K562 (cell line): Measurements from ENCODE around the gene VARS1. TPM values are rescaled to one million over a fixed set of nuclear protein-coding genes. Genes with fewer than 3 reads are reported as not detected.

ENCODE experiments used
- ATAC-seq: fragments of 200-7000 bp; cut with Tn5 transposase; 3 replicates; pipeline ENCODE4 v1.9.1; 2020; ENCODE audit warnings: moderate library complexity
- BruUV-seq: library from RNA; stranded (reverse); fragments of 400-500 nt; replicated peaks from 2 replicates; lab custom pipeline; 2021; lab: Mats Ljungman, UMichigan
- CTCF ChIA-PET: fragments of 300-600 bp; formaldehyde crosslinking; extraction: SDS; loops from one replicate; lab custom pipeline; 2021; ENCODE audit warnings: low intra/inter-chr PET ratio; lab: Yijun Ruan, JAX
- POLR2A ChIA-PET: fragments of 300-600, 350-650 bp; sonication (Branson Sonifier 250); formaldehyde crosslinking; extraction: SDS; loops from one replicate; lab custom pipeline; 2021; ENCODE audit warnings: antibody characterized with exemption, inconsistent platforms; lab: Yijun Ruan, JAX
- DNase-seq, 4 experiments: peaks; one replicate each; pipeline versions ENCODE4 v3.0.0 to v3.0.0-alpha.2; 2011 to 2018; ENCODE audit warnings: low spot score in 3 of 4, mixed read lengths in 3 of 4; ENCODE audit errors: extremely low read depth in 1 of 4
- FAIRE-seq: peaks from 2 replicates; lab custom pipeline; 2011; peaks lifted over from hg19 to GRCh38; lab: Jason Lieb, UNC
- H2AFZ ChIP-seq: 2 replicates; pipeline ENCODE4 v1.6.0; 2011; ENCODE audit warnings: low read depth, low read length, control low read depth, inconsistent platforms
- H3K27ac ChIP-seq: fragments of 200-600 bp; 3 replicates; pipeline ENCODE4 v1.8.0; 2011; ENCODE audit warnings: low read depth, mild to moderate bottlenecking, control low read depth, inconsistent platforms, low read length, moderate library complexity, mixed read lengths; ENCODE audit errors: extremely low read depth
- H3K27me3 ChIP-seq, 2 experiments: fragments of 300-600 bp in 1 of 2; 2 replicates in 1 of 2; 3 replicates in 1 of 2; pipeline versions ENCODE4 v1.6.0 to v1.8.0; 2011; ENCODE audit warnings: inconsistent platforms in 2 of 2, low read length in 2 of 2, mild to moderate bottlenecking in 1 of 2, mixed read lengths in 1 of 2, moderate library complexity in 1 of 2; ENCODE audit not compliant: control insufficient read depth in 2 of 2, insufficient read depth in 2 of 2
- H3K36me3 ChIP-seq: fragments of 300-600 bp; 3 replicates; pipeline ENCODE4 v1.8.0; 2011; ENCODE audit warnings: mild to moderate bottlenecking, low read length, inconsistent platforms; ENCODE audit not compliant: control insufficient read depth, insufficient read depth
- H3K4me1 ChIP-seq, 2 experiments: fragments of 200-600 bp in 1 of 2; replicated peaks in 1 of 2; 2 replicates in 1 of 2; 3 replicates in 1 of 2; pipeline versions ENCODE4 v1.5.1 to v1.8.0; 2011; ENCODE audit warnings: inconsistent platforms in 2 of 2, low read length in 2 of 2, mild to moderate bottlenecking in 1 of 2, mixed read lengths in 1 of 2, moderate library complexity in 1 of 2; ENCODE audit not compliant: control insufficient read depth in 2 of 2, insufficient read depth in 2 of 2
- H3K4me2 ChIP-seq: 2 replicates; pipeline ENCODE4 v1.6.1; 2011; ENCODE audit warnings: low read length, control low read depth, inconsistent platforms, mixed read lengths; ENCODE audit not compliant: insufficient read depth
- H3K4me3 ChIP-seq: fragments of 200-600 bp; sonication (generic), shearing (Covaris generic); 2 replicates; pipeline ENCODE4 v1.5.1; 2016; ENCODE audit warnings: control low read depth, inconsistent platforms
- H3K79me2 ChIP-seq: fragments of 200-600 bp; 3 replicates; pipeline ENCODE4 v1.8.0; 2011; ENCODE audit warnings: low read length, inconsistent platforms; ENCODE audit not compliant: control insufficient read depth, insufficient read depth
- H3K9ac ChIP-seq, 2 experiments: 2 replicates each; pipeline versions ENCODE4 v1.6.0 to v1.6.1; 2011; ENCODE audit warnings: low read depth in 2 of 2, low read length in 2 of 2, control low read depth in 1 of 2, inconsistent platforms in 1 of 2, mild to moderate bottlenecking in 1 of 2, mixed read lengths in 1 of 2; ENCODE audit not compliant: insufficient read depth in 1 of 2
- H3K9me1 ChIP-seq: one replicate; pipeline ENCODE4 v1.6.0; 2011; ENCODE audit warnings: inconsistent platforms, mild to moderate bottlenecking, low read length, moderate library complexity; ENCODE audit not compliant: control insufficient read depth, insufficient read depth
- H3K9me3 ChIP-seq: replicated peaks from 2 replicates; pipeline ENCODE4 v1.5.1; 2011; ENCODE audit warnings: low read depth, low read length, inconsistent platforms; ENCODE audit not compliant: control insufficient read depth, insufficient read depth
- H4K20me1 ChIP-seq: replicated peaks from 2 replicates; pipeline ENCODE4 v1.6.1; 2011; ENCODE audit warnings: low read length, inconsistent platforms, mixed read lengths; ENCODE audit not compliant: control insufficient read depth, insufficient read depth
- BACH1 ChIP-seq: fragments of 200-800 bp; sonication (Bioruptor generic); IDR thresholded peaks from 2 replicates; pipeline ENCODE4 v1.6.1; 2016; ENCODE audit warnings: missing genetic modification characterization, missing compliant biosample characterization
- CBX5 ChIP-seq: IDR thresholded peaks from 2 replicates; pipeline ENCODE4 v1.6.1; 2014; ENCODE audit warnings: low read depth, borderline replicate concordance
- COPS2 ChIP-seq: fragments of 450-650 bp; conservative IDR thresholded peaks from 2 replicates; pipeline ENCODE4 v1.6.1; 2016; ENCODE audit warnings: mild to moderate bottlenecking, moderate library complexity
- DMBX1 ChIP-seq: fragments of 250-450 bp; sonication (Bioruptor Pico); IDR thresholded peaks from 2 replicates; pipeline ENCODE4 v1.8.0; 2022; ENCODE audit warnings: inconsistent platforms, mild to moderate bottlenecking, moderate library complexity, borderline replicate concordance
- ETV6 ChIP-seq, 3 experiments: fragments of 150-350 bp in 1 of 3; sonication (generic) in 1 of 3; formaldehyde crosslinking in 1 of 3; IDR thresholded peaks; 2 replicates each; pipeline versions ENCODE4 v1.6.1 to v1.8.0; 2014 to 2022; ENCODE audit warnings: borderline replicate concordance in 2 of 3, low read depth in 2 of 3, antibody characterized with exemption in 1 of 3, low read length in 1 of 3, mild to moderate bottlenecking in 1 of 3, missing genetic modification reagents in 1 of 3
- POLR2AphosphoS5 ChIP-seq: IDR thresholded peaks from 2 replicates; pipeline ENCODE4 v1.6.1; 2011; ENCODE audit warnings: mild to moderate bottlenecking, low read depth, low read length, moderate library complexity; ENCODE audit not compliant: control insufficient read depth, insufficient read depth
- POLR2G ChIP-seq: fragments of 200-400 bp; formaldehyde crosslinking; IDR thresholded peaks from 2 replicates; pipeline ENCODE4 v1.6.1; 2017; ENCODE audit warnings: low read depth, mild to moderate bottlenecking, antibody characterized with exemption, low read length, moderate library complexity
- PPARD ChIP-seq: fragments of 250-450 bp; sonication (Bioruptor Pico); IDR thresholded peaks from 2 replicates; pipeline ENCODE4 v1.8.0; 2022; ENCODE audit warnings: inconsistent platforms, mild to moderate bottlenecking, moderate library complexity
- RBFOX2 ChIP-seq: fragments of 200-400 bp; formaldehyde crosslinking; IDR thresholded peaks from 2 replicates; pipeline ENCODE4 v1.6.1; 2017; ENCODE audit warnings: low read depth, mild to moderate bottlenecking, low read length, moderate library complexity
- RNF2 ChIP-seq: sonication (generic); IDR thresholded peaks from 2 replicates; pipeline ENCODE4 v1.6.1; 2016
- SMAD1 ChIP-seq: fragments of 150-350 bp; IDR thresholded peaks from 2 replicates; pipeline ENCODE4 v1.6.1; 2014; ENCODE audit warnings: low read length, low read depth; ENCODE audit not compliant: partially characterized antibody
- SP2 ChIP-seq: IDR thresholded peaks from 2 replicates; pipeline ENCODE4 v1.6.1; 2011; ENCODE audit warnings: mild to moderate bottlenecking, low read depth, low read length, moderate library complexity; ENCODE audit not compliant: poor library complexity, severe bottlenecking; ENCODE audit errors: extremely low read depth
- SUPT5H ChIP-seq: fragments of 450-650 bp; IDR thresholded peaks from 2 replicates; pipeline ENCODE4 v1.6.1; 2016
- ZBTB33 ChIP-seq: sonication (generic); formaldehyde crosslinking; IDR thresholded peaks from 2 replicates; pipeline ENCODE4 v1.8.1; 2023; ENCODE audit warnings: mild to moderate bottlenecking, missing genetic modification reagents
- ZNF431 ChIP-seq: sonication (generic); formaldehyde crosslinking; IDR thresholded peaks from 2 replicates; pipeline ENCODE4 v1.8.0; 2022; ENCODE audit warnings: mild to moderate bottlenecking, missing genetic modification reagents
- ZNF57 ChIP-seq: fragments of 450-650 bp; formaldehyde crosslinking; IDR thresholded peaks from 2 replicates; pipeline ENCODE4 v1.4.0; 2020; ENCODE audit warnings: mild to moderate bottlenecking, moderate library complexity
- ZNF707 ChIP-seq: fragments of 250-450 bp; sonication (Bioruptor Pico); conservative IDR thresholded peaks from 2 replicates; pipeline ENCODE4 v1.8.0; 2022; ENCODE audit warnings: inconsistent platforms, mild to moderate bottlenecking, moderate library complexity
- WGBS: fragments of 100-300 bp; shearing (Covaris generic); methylation state at CpG from one replicate; pipeline ENCODE4 v1.1.6; 2016; ENCODE audit warnings: low coverage, mixed read lengths; ENCODE audit not compliant: insufficient coverage; ENCODE audit errors: missing lambda C conversion rate; 5-methylcytosine and 5-hydroxymethylcytosine counted together
- in situ Hi-C: fragments of 300-500 bp; cut with MboI; formaldehyde crosslinking; loops from 4 replicates; pipeline ENCODE4 v1.15.0; 2018; ENCODE audit warnings: inconsistent platforms, mixed read lengths
- intact Hi-C: fragments of 100-400 bp; cut with micrococcal nuclease; formaldehyde crosslinking; loops from 2 replicates; pipeline ENCODE4 v1.14.2; 2022
- polyA plus RNA-seq, 8 experiments: library from polyadenylated mRNA; depleted of rRNA in 4 of 8; stranded (reverse) in 5 of 8; unstranded in 3 of 8; fragments of >200 nt; fragmentation: Nextera tagmentation in 2 of 8; fragmentation: Illumina TruSeq in 1 of 8; extraction: Ambion mirVana in 2 of 8; extraction: Trizol in 1 of 8; gene quantifications; 2 replicates each; pipeline versions ENCODE4 v1.2.1 to v1.2.3, GENCODE V29; 2011 to 2014; ENCODE audit warnings: inconsistent platforms in 1 of 8, missing spikeins in 1 of 8
- total RNA-seq, 7 experiments: library from RNA; depleted of rRNA in 6 of 7; stranded (reverse); fragments of >200 nt in 6 of 7; fragmentation: Illumina TruSeq in 2 of 7; extraction: Trizol in 2 of 7; gene quantifications; 2 replicates each; pipeline versions ENCODE4 v1.2.1 to v1.2.3, GENCODE V29; 2011 to 2021; ENCODE audit warnings: low replicate concordance in 1 of 7

VARS1 gene
- total and polyA plus RNA-seq, 9 of the 15 experiments (the other 6 are each of a cell fraction or from before 2014, with no cell fraction given), result 2.9 to 488 (median 130) TPM

- peaks cover 51% of the 10 kb centered on the region for H3K79me2 ChIP-seq
- H3K4me1 ChIP-seq, result peaks cover 21 to 36% of the 10 kb centered on the region in 2 experiments
- intact Hi-C loops (no loop called here), in situ Hi-C loops (no loop called here)
- no peak for FAIRE-seq
- peak overlapping the region; percentile 21 to 74; a peak in 3 of 4 replicates for H3K9ac ChIP-seq
- 87% methylated on average over 3 of the region's 3 CpGs for WGBS
- CTCF ChIA-PET, result no interaction called here
- H3K27ac ChIP-seq, result peak overlapping the region; percentile 24; the same call in 1 of the 3 replicates
- peak overlapping the region; percentile 85; the same call in 1 of the 2 replicates for H3K4me3 ChIP-seq
- H3K9me3 ChIP-seq, result no peaks in the 10 kb centered on the region; the same call in 1 of the 2 replicates
- peaks cover 30% of the 10 kb centered on the region for H4K20me1 ChIP-seq
- no peaks in the 10 kb centered on the region for H3K9me1 ChIP-seq
- peak overlapping the region; percentile 94 for H3K4me2 ChIP-seq
- peaks cover 60% of the 10 kb centered on the region for H3K36me3 ChIP-seq
- no peaks in the 10 kb centered on the region for H3K27me3 ChIP-seq
- DNase-seq, result no peak
- TSS peak; percentile 1 for BruUV-seq
- TF ChIP-seq SUPT5H, result 0 out of 2 replicates have a peak, but pooled peaks have one; percentile 15
- TF ChIP-seq PPARD (CRISPR knock-in tag), result no peak
- no peak for TF ChIP-seq ZNF57
- peak; percentile 23 for TF ChIP-seq SMAD1
- no peak for TF ChIP-seq RNF2
- TF ChIP-seq CBX5, result no peak
- TF ChIP-seq SP2, result no peak
- peak; percentile 14; the same call in 1 of the 2 replicates for TF ChIP-seq RBFOX2
- TF ChIP-seq COPS2, result no peak
- no peak for TF ChIP-seq ZNF707 (CRISPR knock-in tag)
- TF ChIP-seq DMBX1 (CRISPR knock-in tag), result no peak
- TF ChIP-seq ZNF431, result 0 out of 2 replicates have a peak, but pooled peaks have one; percentile 1
- peak; percentile 26; the same call in 1 of the 2 replicates for TF ChIP-seq POLR2G
- TF ChIP-seq POLR2AphosphoS5, result peak; percentile 62; the same call in 1 of the 2 replicates
- no peak for TF ChIP-seq ETV6 (IDR thresholded peaks at IDR 0.05; ENCODE audit: borderline replicate concordance in 1 of 2, low read depth in 2 of 2, low read length in 1 of 2)
- no peak for TF ChIP-seq ETV6 (CRISPR knock-in tag; IDR thresholded peaks at IDR 0.05; ENCODE audit: borderline replicate concordance)
- TF ChIP-seq BACH1 (tag), result no peak
- TF ChIP-seq ZBTB33 (CRISPR knock-in tag), result peak; percentile 89
- ATAC-seq, result no peak
- H2AFZ ChIP-seq, result no peak overlapping the region
- POLR2A ChIA-PET, result interaction anchor here (0.6 to 15.7 kb wide), 20 partner anchors 3 to 258 kb away, joined by 3 to 229 read pairs (median 6); partner anchors contain the start of genes ABHD16A, APOM, BAG6 and C6orf47
Measured at GRCh38 chr6:31838968-31839367, 43.4 kb upstream of the VARS1 start.
